Placental epithelial cell (primary cell): ENCODE results near the gene HMCN2. TPM values are rescaled to one million over a fixed set of nuclear protein-coding genes. Genes with fewer than 3 reads are reported as not detected.

Source experiments
- small RNA-seq: library from RNA; depleted of rRNA; stranded (forward); fragments of <200 nt; gene quantifications from one replicate; pipeline ENCODE3, GENCODE V24; 2012
- total RNA-seq: library from RNA; depleted of rRNA; stranded (reverse); fragments of >200 nt; gene quantifications from 2 replicates; pipeline ENCODE4 v1.2.3, GENCODE V29; 2012

Gene HMCN2, protein sequence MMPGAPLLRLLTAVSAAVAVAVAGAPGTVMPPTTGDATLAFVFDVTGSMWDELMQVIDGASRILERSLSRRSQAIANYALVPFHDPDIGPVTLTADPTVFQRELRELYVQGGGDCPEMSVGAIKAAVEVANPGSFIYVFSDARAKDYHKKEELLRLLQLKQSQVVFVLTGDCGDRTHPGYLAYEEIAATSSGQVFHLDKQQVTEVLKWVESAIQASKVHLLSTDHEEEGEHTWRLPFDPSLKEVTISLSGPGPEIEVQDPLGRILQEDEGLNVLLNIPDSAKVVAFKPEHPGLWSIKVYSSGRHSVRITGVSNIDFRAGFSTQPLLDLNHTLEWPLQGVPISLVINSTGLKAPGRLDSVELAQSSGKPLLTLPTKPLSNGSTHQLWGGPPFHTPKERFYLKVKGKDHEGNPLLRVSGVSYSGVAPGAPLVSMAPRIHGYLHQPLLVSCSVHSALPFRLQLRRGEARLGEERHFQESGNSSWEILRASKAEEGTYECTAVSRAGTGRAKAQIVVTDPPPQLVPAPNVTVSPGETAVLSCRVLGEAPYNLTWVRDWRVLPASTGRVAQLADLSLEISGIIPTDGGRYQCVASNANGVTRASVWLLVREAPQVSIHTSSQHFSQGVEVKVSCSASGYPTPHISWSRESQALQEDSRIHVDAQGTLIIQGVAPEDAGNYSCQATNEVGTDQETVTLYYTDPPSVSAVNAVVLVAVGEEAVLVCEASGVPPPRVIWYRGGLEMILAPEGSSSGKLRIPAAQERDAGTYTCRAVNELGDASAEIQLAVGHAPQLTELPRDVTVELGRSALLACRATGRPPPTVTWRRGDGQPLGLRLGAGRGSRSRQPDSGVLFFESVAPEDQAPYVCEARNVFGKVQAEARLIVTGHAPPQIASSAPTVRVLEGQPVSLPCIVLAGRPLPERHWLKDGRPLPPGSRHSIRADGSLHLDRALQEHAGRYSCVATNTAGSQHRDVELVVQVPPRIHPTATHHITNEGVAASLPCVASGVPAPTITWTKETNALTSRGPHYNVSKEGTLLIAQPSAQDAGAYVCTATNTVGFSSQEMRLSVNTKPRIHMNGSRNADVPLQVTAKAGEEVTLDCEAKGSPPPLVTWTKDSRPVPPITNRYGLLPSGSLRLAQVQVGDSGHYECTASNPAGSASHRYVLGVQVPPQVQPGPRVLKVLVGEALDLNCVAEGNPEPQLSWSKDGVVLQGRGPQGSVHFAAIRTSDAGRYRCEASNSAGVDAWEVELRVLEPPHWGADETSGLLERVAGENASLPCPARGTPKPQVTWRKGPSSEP (N-terminal part only)
- 0.39 TPM in 1 of 2 replicates, not detected in the other for total RNA-seq

DNA sequence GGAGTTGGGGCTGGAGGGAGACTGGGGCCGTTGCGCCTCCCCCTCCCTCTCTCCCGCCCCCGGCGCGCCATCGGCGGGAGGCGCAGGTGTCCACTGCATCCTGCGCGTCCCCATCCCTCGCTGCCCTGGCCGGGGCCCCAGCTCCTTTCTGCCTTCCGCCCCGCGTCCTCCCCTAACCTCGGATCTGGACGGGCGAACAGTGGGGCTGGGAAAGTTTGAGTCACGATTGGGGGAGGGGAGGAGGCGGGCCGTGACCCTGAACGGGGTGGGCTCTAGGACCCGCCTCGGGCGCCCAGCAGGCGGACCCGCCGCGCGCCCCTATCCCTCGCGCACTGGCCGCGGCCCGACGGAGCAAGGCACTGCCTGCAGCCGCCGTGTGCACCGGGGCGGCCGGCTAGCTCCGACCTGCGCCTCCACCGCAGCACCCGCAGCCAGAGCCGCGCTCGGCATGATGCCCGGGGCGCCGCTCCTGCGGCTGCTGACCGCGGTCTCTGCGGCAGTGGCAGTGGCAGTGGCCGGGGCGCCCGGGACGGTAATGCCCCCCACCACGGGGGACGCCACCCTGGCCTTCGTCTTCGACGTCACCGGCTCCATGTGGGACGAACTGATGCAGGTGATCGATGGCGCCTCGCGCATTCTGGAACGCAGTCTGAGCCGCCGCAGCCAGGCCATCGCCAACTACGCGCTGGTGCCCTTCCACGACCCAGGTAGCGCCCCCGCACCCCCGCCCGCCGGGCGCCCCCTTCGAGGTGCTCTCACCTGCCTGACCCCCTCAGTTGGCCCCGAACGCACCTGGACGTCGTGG lies at the start of gene HMCN2:
Gene HMCN2, plus strand, starts transcription at position 330 of the 805 bp plus-strand sequence. Its CDS starts 119 bp downstream, at position 449.

DNA sequence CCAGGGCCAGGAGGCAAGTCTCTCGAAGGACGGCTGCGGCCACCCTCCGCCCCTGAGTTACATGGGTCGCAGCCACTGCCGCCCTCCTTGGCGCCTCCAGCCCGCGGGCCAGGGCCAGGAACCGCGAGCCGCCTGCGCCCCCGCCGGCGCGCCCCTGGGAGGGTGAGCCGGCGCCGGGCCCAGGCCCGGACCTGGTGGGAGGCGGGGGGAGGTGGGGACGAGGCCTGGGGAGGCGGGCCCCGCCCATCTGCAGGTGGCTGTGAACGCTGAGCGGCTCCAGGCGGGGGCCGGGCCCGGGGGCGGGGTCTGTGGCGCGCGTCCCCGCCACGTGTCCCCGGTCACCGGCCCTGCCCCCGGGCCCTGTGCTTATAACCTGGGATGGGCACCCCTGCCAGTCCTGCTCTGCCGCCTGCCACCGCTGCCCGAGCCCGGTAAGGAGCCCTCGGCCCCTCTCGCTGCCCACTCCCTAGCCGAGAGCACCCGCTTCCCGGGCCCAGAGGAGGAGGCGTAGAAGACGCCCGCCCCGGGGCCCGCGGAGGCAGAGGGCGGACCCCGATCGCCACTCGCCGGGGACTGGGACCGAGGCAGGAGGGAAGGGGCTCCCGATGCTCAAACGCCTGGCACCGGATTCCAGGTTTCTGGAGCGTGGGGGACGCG lies 179.1 kb downstream of the HMCN2 start, which contains the start of gene ASS1:
Gene ASS1, plus strand, starts transcription at position 397 of the 657 bp plus-strand sequence. CDS start 7,268 bp downstream, outside the sequence.

Small RNA genes within 50 kb of the gene (small RNA-seq; reads per million reads assigned to genes)
- gene RN7SL665P: not detected

Other genes starting within 250 kb of the HMCN2 start
- gene FNBP1, start 222.6 kb upstream of the HMCN2 start, total RNA-seq: 19.8 and 40.4 TPM in 2 replicates
- 20.4 and 24.2 TPM in 2 replicates for gene GPR107, start 211.9 kb upstream of the HMCN2 start, total RNA-seq
- 13.7 and 33.3 TPM in 2 replicates for gene NCS1, start 93.4 kb upstream of the HMCN2 start, total RNA-seq
- 2.4 and 5.5 TPM in 2 replicates for gene ASS1, start 179.2 kb downstream of the HMCN2 start, total RNA-seq